HG03159 (cell line): ENCODE results near the gene NDOR1.
A peak's percentile ranks its signal among the peaks of the same experiment; 100 is the strongest.
"Not testable (repeated sequence)": the region's sequence is repeated elsewhere in the genome, so short reads cannot be mapped to it uniquely, and the experiment has no call there.

ENCODE experiments used
- ATAC-seq: cut with Tn5 transposase; IDR thresholded peaks from one replicate; pipeline ENCODE4 v1.9.1; 2021; ENCODE audit warnings: mild to moderate bottlenecking, moderate library complexity; ENCODE audit not compliant: unreplicated experiment

Gene NDOR1

GRCh38 chr9:137230705-137231371 lies 25.3 kb downstream of the NDOR1 start, which contains the start of gene SLC34A3:
TSS of gene SLC34A3 (plus strand) at chr9:137230901. CDS start at chr9:137231703, 802 bp downstream.
- ATAC-seq = no peak

- ATAC-seq = no peak
Observed at GRCh38 chr9:137231372-137232039, 26.0 kb downstream of the NDOR1 start.

GRCh38 chr9:137232101-137232500 lies 26.6 kb downstream of the NDOR1 start:
- no peak for ATAC-seq

- no peak for ATAC-seq
Observed at GRCh38 chr9:137232510-137232909, 27.0 kb downstream of the NDOR1 start.

GRCh38 chr9:137233143-137233980 lies 27.9 kb downstream of the NDOR1 start:
- no peak for ATAC-seq

- ATAC-seq = no peak
Observed at GRCh38 chr9:137234055-137234697, 28.7 kb downstream of the NDOR1 start.

GRCh38 chr9:137234758-137235423 lies 29.4 kb downstream of the NDOR1 start:
- no peak for ATAC-seq

- no peak for ATAC-seq
Observed at GRCh38 chr9:137235424-137236237, 30.1 kb downstream of the NDOR1 start.

- peak; percentile 18 for ATAC-seq
Observed at GRCh38 chr9:137236238-137236935, 30.9 kb downstream of the NDOR1 start.

- no peak for ATAC-seq
Observed at GRCh38 chr9:137236936-137237421, 31.5 kb downstream of the NDOR1 start.

- ATAC-seq = no peak
Observed at GRCh38 chr9:137237759-137238726, 32.5 kb downstream of the NDOR1 start.

- not testable (repeated sequence) for ATAC-seq
Observed at GRCh38 chr9:137239541-137240200, 34.2 kb downstream of the NDOR1 start.

- peak; percentile 24 for ATAC-seq
Observed at GRCh38 chr9:137240318-137240840, 34.9 kb downstream of the NDOR1 start.

- ATAC-seq = peak; percentile 68
Observed at GRCh38 chr9:137240841-137241489, 35.5 kb downstream of the NDOR1 start, which contains the start of gene TUBB4B. TSS of gene TUBB4B (plus strand) at chr9:137241287. CDS start at chr9:137241361, 74 bp downstream.

GRCh38 chr9:137241490-137242268 lies 36.2 kb downstream of the NDOR1 start:
- ATAC-seq = peak; percentile 2
